ENCODE results near the gene GRK2. TPM values are rescaled to one million over a fixed set of nuclear protein-coding genes. Genes with fewer than 3 reads are reported as not detected.
A peak's percentile ranks its signal among the peaks of the same experiment; 100 is the strongest.

The GRK2 gene
- total and polyA plus RNA-seq, 2 of the 8 experiments (the other 6 are each of a cell fraction or from before 2014, with no cell fraction given) = 47.3 to 49.7 TPM

GRCh38 chr11:67303132-67303834, 37.0 kb downstream of the GRK2 start, which contains the start of gene SSH3 (continued):
- TF ChIP-seq EGR1 (IDR thresholded peaks at IDR 0.05; ENCODE audit: borderline replicate concordance, low read depth, low read length) = peak; percentile 12; the same call in 1 of the 2 replicates
- no peak for TF ChIP-seq ATF2 (IDR thresholded peaks at IDR 0.05; ENCODE audit: low read length)
- peak in 1 of 2 experiments; percentile 3; a peak in 1 of 4 replicates for TF ChIP-seq HDAC2 (IDR thresholded peaks at IDR 0.05; ENCODE audit: borderline replicate concordance in 1 of 2, low read depth in 2 of 2, low read length in 2 of 2)

Measured in H1 (cell line).